OCI-LY3 (cell line): ENCODE data around the gene ARHGAP26.

Source experiments
- CTCF ChIP-seq: fragments of 200-600, 300-600 bp; sonication (generic); IDR thresholded peaks from 2 replicates; pipeline ENCODE4 v1.5.1; 2014; ENCODE audit warnings: antibody characterized with exemption, low read length, low read depth
- EZH2phosphoT487 ChIP-seq: fragments of 200-600 bp; shearing (Covaris generic); IDR thresholded peaks from 2 replicates; pipeline ENCODE4 v1.6.1; 2018; ENCODE audit warnings: antibody characterized with exemption, mixed run types, low read depth

- no peak for TF ChIP-seq CTCF
- no peak for TF ChIP-seq EZH2phosphoT487
Measured at GRCh38 chr5:143228597-143229293, 458.6 kb downstream of the ARHGAP26 start.
